ENCODE data around the gene GPR108.

The GPR108 gene

DNA sequence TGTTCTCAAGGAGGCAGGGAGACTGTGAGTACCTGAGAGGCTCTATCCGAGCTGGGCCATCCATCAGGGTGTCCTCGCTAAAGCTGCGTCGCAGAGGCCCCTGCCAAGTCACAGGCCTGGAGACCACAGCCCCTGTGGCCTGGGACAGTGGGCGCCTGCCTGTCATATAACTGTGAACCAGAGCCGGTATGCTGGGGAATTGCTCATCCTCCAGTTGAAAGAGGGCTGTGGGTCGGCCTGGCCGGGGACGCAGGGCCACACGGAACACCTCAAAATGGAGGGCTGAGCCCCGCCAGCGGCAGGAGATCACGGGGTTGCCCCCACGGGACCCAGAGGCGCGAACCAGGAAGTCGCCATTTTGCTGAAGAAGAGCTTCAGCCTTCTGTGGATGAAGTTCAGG is 23.2 kb upstream of the GPR108 start:
- TF ChIP-seq, protein P1, sequence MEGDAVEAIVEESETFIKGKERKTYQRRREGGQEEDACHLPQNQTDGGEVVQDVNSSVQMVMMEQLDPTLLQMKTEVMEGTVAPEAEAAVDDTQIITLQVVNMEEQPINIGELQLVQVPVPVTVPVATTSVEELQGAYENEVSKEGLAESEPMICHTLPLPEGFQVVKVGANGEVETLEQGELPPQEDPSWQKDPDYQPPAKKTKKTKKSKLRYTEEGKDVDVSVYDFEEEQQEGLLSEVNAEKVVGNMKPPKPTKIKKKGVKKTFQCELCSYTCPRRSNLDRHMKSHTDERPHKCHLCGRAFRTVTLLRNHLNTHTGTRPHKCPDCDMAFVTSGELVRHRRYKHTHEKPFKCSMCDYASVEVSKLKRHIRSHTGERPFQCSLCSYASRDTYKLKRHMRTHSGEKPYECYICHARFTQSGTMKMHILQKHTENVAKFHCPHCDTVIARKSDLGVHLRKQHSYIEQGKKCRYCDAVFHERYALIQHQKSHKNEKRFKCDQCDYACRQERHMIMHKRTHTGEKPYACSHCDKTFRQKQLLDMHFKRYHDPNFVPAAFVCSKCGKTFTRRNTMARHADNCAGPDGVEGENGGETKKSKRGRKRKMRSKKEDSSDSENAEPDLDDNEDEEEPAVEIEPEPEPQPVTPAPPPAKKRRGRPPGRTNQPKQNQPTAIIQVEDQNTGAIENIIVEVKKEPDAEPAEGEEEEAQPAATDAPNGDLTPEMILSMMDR (IDR thresholded peaks at IDR 0.05; ENCODE audit: insufficient read depth, low read depth, low read length, missing control alignments), result no peak
- DNase-seq (ENCODE audit: low read depth), result no peak

DNA sequence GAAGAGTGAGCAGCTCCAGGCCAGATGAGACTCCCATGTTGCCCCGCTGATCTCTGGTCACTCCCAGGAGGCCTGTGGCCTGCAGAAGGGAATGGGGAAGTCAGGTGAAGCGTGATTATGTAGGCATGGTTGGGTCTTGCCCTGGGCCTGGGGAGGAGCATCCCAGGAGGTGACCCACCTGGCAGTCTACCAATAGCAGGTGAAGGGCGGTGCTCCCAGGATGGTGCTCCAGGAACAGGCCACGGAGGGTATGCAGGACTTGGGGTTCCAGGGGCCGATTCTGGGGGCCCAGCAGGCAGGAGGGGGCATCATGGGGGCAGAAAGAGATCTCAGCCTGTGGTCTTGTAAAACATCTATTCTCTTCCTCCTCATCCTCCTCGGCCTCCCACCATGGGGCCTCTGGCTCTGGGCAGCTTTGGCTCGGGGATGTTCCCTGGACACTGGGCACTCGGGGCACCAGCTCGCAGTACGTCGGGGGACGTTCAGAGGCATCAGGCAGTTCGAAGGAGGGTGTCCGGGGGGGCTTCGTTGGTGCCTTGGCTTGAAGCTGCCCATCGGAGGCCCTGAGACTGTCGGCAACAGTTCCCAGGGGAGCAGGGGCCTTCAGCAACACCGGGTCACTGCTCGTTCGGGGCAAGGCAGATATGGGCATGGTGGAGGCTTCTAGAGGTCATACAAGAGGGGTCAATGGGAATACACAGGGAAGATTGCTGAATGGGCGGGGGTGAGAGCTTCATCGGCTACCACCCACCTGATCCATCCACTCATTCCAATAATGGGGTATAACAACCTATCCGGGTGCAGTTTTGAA is 17.5 kb upstream of the GPR108 start:
- TF ChIP-seq, protein P1 (IDR thresholded peaks at IDR 0.05; ENCODE audit: insufficient read depth, low read depth, low read length, missing control alignments), result no peak
- no peak overlapping the region for H3K4me3 ChIP-seq (ENCODE audit: low read length)
- DNase-seq (ENCODE audit: low read depth), result no peak

More for the DNA sequence above, 23.2 kb upstream of the GPR108 start:
- H3K4me3 ChIP-seq (ENCODE audit: low read length), result no peak overlapping the region

DNA sequence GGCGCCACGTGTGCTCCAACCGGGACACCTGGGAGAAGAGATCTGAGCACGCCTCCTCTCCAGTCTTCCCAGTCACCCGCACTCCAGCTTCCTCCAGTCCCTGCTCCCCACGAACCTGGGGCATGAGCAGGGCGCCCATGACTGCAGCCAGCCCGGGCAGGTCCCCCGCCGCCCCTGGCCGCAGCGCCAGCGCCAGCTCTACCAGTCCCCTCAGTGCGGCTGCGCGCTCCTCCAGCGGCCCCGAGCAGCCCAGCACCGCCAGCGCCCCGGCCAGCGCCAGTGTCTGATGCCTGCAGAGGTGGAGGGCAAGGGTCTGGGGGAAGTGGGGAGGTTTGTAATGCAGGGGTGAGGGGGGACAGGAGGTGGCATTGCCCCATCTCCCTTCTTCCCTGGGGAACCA is 16.8 kb upstream of the GPR108 start:
- TF ChIP-seq, protein P1 (IDR thresholded peaks at IDR 0.05; ENCODE audit: insufficient read depth, low read depth, low read length, missing control alignments), result no peak
- DNase-seq (ENCODE audit: low read depth), result no peak
- H3K4me3 ChIP-seq (ENCODE audit: low read length), result no peak overlapping the region

DNA sequence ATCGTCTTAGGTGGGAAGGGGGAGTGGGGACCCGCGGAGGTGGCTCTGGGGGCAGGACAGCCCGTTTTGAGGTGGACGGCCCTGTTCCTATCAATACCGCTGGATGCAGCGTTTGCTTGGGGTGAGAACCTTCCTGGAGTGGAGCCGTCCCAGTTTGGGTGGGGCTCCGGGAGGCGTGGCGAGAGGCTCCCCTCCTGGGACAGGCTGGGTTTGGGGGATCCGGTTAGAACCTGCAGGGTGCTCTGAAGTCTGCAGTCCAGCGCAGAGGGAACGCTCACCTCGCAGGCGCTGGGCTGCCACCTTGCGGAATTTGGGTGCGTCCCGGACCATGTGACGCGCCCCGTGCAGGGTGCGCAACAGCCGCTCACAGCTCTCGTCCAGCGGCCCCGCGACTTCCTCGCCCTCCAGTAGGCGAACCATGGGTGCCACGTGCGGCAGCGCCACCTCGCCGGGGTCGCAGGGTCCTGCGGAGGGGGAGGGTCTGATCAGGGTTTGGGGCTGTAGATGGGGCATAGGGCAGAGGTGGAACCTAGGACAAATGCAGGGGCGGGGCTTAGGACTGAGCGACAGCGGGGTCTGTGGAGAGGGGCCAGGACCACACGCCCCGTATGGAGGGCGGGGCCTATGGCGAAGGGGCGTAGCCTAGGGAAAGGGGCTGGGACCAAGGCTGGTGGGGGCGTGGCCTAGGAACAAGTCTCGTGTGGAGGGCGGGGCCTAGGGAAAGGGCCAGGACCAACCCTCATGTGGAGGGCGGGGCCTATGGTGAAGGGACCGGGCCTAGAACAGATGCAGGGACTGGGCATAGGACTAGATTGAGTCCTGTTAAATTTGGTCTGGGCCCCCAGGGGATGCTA is 16.0 kb upstream of the GPR108 start:
- TF ChIP-seq, protein P1 (IDR thresholded peaks at IDR 0.05; ENCODE audit: insufficient read depth, low read depth, low read length, missing control alignments), result peak; percentile 7
- H3K4me3 ChIP-seq (ENCODE audit: low read length), result no peak overlapping the region
- DNase-seq (ENCODE audit: low read depth), result peak; percentile 82

DNA sequence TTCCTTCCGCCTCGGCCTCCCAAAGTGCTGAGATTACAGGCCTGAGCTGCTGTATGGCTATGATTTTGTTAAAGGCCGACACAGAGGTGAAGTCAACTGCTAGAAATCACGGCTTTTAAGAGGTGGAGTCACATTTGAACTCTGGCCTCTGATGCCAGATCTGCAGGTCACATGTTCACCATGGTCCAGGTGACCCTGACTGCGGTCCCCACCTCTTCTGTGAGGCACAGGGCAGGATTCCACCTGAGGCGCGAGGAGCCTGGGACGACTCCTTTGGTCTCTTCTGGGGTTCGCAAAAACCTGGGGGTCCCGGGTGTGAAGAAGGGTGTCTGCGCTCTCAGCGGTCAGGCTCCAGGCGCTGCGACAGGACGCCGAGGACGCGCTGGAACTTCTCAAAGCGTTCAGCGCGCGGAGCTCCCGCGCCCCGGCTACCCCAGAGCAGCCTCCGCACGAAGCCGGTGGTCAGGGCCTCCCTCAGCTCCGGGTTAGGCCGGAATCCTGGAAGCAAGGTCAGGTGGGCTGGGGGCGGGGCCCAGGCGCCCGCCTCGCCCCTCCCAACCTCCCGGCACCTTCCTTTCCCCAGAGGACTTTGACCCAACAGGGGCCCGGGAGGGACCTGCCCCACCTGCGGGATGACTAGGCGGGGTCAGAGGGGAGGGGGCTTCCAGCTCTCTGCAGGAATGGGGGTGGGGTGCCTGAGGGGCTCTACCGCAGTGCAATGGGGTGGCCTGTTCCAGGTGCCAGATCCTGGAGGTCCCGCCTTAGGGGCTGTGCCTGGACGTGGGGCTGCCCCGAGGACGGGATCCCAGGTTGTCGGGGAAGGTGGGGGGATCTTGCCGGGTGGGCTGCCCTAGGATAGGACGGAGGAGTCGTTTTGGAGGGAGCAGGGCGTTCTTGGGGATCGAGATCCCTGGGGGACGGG is 15.1 kb upstream of the GPR108 start:
- no peak for DNase-seq (ENCODE audit: low read depth)
- no peak overlapping the region for H3K4me3 ChIP-seq (ENCODE audit: low read length)
- TF ChIP-seq, protein P1 (IDR thresholded peaks at IDR 0.05; ENCODE audit: insufficient read depth, low read depth, low read length, missing control alignments), result no peak

DNA sequence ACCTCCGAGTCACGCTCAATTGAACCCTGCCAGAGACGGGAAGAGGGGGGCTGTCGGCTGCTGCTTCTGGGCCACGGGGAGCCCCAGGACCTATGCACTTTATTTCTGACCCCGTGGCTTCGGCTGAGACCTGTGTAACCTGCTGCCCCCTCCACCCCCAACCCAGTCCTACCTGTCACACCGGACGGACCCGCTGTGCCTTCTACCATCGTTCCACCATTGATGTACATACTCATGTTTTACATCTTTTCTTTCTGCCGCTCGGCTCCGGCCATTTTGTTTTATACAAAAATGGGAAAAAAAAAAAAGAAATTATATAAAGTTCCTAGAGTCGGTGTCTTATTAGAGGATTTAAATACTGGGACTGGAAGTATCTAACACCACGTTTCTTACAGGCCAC is 13.8 kb upstream of the GPR108 start:
- TF ChIP-seq, protein P1 (IDR thresholded peaks at IDR 0.05; ENCODE audit: insufficient read depth, low read depth, low read length, missing control alignments), result no peak

More for the DNA sequence above, 13.8 kb upstream of the GPR108 start:
- no peak overlapping the region for H3K4me3 ChIP-seq (ENCODE audit: low read length)
- DNase-seq (ENCODE audit: low read depth), result no peak
